ENCODE measurements around the gene CFL2. TPM values are rescaled to one million over a fixed set of nuclear protein-coding genes. Genes with fewer than 3 reads are reported as not detected.

Gene CFL2
- total RNA-seq, 1 experiment from 2014 or later: 13.9 TPM

DNA sequence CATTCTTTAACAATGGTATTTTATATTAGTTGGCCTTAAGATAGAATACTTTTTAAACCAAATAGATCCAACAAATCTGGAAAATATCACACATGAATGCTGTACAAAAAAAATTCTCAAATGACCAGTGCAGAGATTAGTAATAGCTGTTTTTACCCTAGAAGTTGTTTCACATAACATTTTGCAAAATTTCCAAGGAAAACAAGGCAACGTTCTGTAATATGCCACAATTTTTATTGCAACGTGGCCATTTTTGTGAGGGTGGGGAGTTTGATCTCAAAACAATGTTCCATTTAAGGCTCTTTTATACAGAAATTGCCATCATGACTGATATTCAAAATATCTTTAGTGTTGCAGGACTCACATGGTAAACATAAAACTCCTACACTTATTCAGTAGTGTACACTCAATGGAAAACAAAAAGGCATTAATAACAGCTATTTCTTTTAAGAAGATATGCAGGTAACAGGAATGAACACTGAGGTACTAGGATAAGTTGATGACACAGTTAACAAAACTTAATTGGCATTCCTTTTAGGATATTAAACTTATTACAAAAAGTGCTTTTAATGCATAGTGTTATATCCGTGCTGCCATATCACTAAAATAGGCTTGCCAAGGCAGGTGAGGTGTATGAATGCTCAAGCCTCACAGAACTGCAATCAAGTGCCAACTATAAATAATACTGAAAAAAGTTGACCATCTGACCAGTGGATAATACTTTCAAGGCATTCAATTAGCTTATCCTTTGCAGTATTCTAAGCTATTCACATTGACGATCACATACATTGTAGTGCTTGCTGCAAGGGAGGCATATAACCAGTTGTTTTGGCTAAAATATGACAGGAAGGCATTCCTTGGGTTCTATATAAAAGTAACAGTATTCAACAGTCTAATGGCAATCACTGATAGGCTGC lies 2.3 kb downstream of the CFL2 start:
- H3K4me3 Mint-ChIP-seq: no peak overlapping the region
- Histone ChIP-seq H2BK20ac (ENCODE audit: low read depth, low read length, poor library complexity, severe bottlenecking) (no peak overlapping the region), H4K5ac (ENCODE audit: insufficient read length, low read depth, low read length) (no peak overlapping the region), H3K56ac (ENCODE audit: insufficient read length, low read depth, low read length) (no peak overlapping the region), H3K18ac (ENCODE audit: insufficient read length, low read depth, low read length) (no peak overlapping the region), H3K79me1 (ENCODE audit: insufficient read depth, low read depth, low read length, poor library complexity, severe bottlenecking) (no peaks in the 10 kb centered on the region), H2BK120ac (ENCODE audit: low read depth, low read length, poor library complexity, severe bottlenecking) (no peak overlapping the region), H2AFZ (ENCODE audit: low read length) (no peak overlapping the region), H2BK15ac (ENCODE audit: low read depth, low read length) (no peak overlapping the region), H4K20me1 (ENCODE audit: control insufficient read depth, insufficient read depth, insufficient read length) (no peaks in the 10 kb centered on the region), H2BK5ac (ENCODE audit: insufficient read length, low read length) (no peak overlapping the region), H3K4ac (ENCODE audit: low read depth, low read length) (no peak overlapping the region), H3K9me3 (ENCODE audit: control insufficient read depth, low read depth, low read length) (no peaks in the 10 kb centered on the region), H3K14ac (ENCODE audit: insufficient read depth, low read length) (no peak overlapping the region), H3K4me2 (ENCODE audit: insufficient read depth, insufficient read length, low read length) (no peak overlapping the region), H3K27ac (ENCODE audit: insufficient read length, low read depth, low read length) (no peak overlapping the region), H3K9ac (ENCODE audit: extremely low read depth, insufficient read length, low read length) (no peak overlapping the region), H2BK12ac (ENCODE audit: insufficient read length, low read depth, low read length) (no peak overlapping the region), H2AK5ac (ENCODE audit: insufficient read length, low read length) (no peak overlapping the region), H4K91ac (ENCODE audit: insufficient read length, low read depth, low read length) (no peak overlapping the region), H3K23ac (ENCODE audit: insufficient read length, low read depth, low read length) (no peak overlapping the region), H3K23me2 (ENCODE audit: insufficient read length, low read depth, low read length, poor library complexity, severe bottlenecking) (peaks cover 8% of the 10 kb centered on the region), H3K79me2 (ENCODE audit: insufficient read depth, low read length) (no peaks in the 10 kb centered on the region), H4K8ac (replicated peaks; ENCODE audit: insufficient read length, low read depth, low read length) (no peak overlapping the region), H3K27me3 (ENCODE audit: insufficient read depth, low read length) (no peaks in the 10 kb centered on the region), H3K4me1 (ENCODE audit: insufficient read depth, low read length) (no peaks in the 10 kb centered on the region), H3T11ph (ENCODE audit: low read length) (no peak overlapping the region)
- no peak for DNase-seq
- peaks cover 10 to 11% of the 10 kb centered on the region in 2 experiments for H3K4me1 Mint-ChIP-seq
- H3K36me3 Mint-ChIP-seq (ENCODE audit: insufficient read depth in 1 of 3, low read depth in 3 of 3): peaks cover 0 to 18% (median 10%) of the 10 kb centered on the region in 3 experiments; a peak in 5 of 7 replicates
- H3K9me3 Mint-ChIP-seq: no peaks in the 10 kb centered on the region
- TF ChIP-seq, protein P1, sequence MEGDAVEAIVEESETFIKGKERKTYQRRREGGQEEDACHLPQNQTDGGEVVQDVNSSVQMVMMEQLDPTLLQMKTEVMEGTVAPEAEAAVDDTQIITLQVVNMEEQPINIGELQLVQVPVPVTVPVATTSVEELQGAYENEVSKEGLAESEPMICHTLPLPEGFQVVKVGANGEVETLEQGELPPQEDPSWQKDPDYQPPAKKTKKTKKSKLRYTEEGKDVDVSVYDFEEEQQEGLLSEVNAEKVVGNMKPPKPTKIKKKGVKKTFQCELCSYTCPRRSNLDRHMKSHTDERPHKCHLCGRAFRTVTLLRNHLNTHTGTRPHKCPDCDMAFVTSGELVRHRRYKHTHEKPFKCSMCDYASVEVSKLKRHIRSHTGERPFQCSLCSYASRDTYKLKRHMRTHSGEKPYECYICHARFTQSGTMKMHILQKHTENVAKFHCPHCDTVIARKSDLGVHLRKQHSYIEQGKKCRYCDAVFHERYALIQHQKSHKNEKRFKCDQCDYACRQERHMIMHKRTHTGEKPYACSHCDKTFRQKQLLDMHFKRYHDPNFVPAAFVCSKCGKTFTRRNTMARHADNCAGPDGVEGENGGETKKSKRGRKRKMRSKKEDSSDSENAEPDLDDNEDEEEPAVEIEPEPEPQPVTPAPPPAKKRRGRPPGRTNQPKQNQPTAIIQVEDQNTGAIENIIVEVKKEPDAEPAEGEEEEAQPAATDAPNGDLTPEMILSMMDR (conservative IDR thresholded peaks at IDR 0.05): no peak
- H3K27me3 Mint-ChIP-seq (ENCODE audit: low read depth): peaks cover 13% of the 10 kb centered on the region
- WGBS (ENCODE audit: extremely low coverage, insufficient read length, low lambda C conversion rate): no CpG with 5 or more reads among the region's 4 CpGs
- no peak overlapping the region for H3K27ac Mint-ChIP-seq

Data from H9 (cell line).